SK-N-SH treated with all-trans-retinoic acid at 6 μM for 48 hours (cell line): ENCODE results near the gene CCNL2.

Experiments used
- ATAC-seq: fragments of 200-7000 bp; cut with Tn5 transposase; 3 replicates; pipeline ENCODE4 v1.9.1; 2020; ENCODE audit warnings: mild to moderate bottlenecking, moderate library complexity
- ARNTL ChIP-seq: fragments of 450-650 bp; formaldehyde crosslinking; IDR thresholded peaks from 2 replicates; pipeline ENCODE4 v1.5.0; 2020; ENCODE audit warnings: low read depth, mild to moderate bottlenecking, moderate library complexity, borderline replicate concordance
- BACH2 ChIP-seq: fragments of 250-450 bp; sonication (Bioruptor Pico); IDR thresholded peaks from 2 replicates; pipeline ENCODE4 v1.9.0; 2021; ENCODE audit warnings: mild to moderate bottlenecking, borderline replicate concordance
- CSDC2 ChIP-seq: fragments of 250-450 bp; sonication (Bioruptor Pico); IDR thresholded peaks from 2 replicates; pipeline ENCODE4 v1.5.0; 2020; ENCODE audit warnings: mild to moderate bottlenecking, moderate library complexity
- ESRRG ChIP-seq: fragments of 250-450 bp; sonication (Bioruptor Pico); IDR thresholded peaks from 2 replicates; pipeline ENCODE4 v1.6.1; 2021; ENCODE audit warnings: mild to moderate bottlenecking
- GLIS3 ChIP-seq: fragments of 250-450 bp; sonication (Bioruptor Pico); IDR thresholded peaks from 2 replicates; pipeline ENCODE4 v1.5.0; 2020; ENCODE audit warnings: mild to moderate bottlenecking, moderate library complexity
- ISL1 ChIP-seq: fragments of 250-450 bp; sonication (Bioruptor Pico); IDR thresholded peaks from 2 replicates; pipeline ENCODE4 v2.1.2; 2022; ENCODE audit warnings: mild to moderate bottlenecking, moderate library complexity
- OSR1 ChIP-seq: fragments of 250-450 bp; sonication (Bioruptor Pico); IDR thresholded peaks from 2 replicates; pipeline ENCODE4 v1.8.0; 2022; ENCODE audit warnings: moderate library complexity, mild to moderate bottlenecking, inconsistent platforms
- PPARA ChIP-seq: fragments of 250-450 bp; sonication (Bioruptor Pico); IDR thresholded peaks from 2 replicates; pipeline ENCODE4 v1.5.0; 2020; ENCODE audit warnings: mild to moderate bottlenecking, borderline replicate concordance
- RARB ChIP-seq: fragments of 250-450 bp; sonication (Bioruptor Pico); IDR thresholded peaks from 2 replicates; pipeline ENCODE4 v1.8.0; 2021; ENCODE audit warnings: mild to moderate bottlenecking, moderate library complexity
- SNAI2 ChIP-seq: fragments of 250-450 bp; sonication (Bioruptor Pico); IDR thresholded peaks from 2 replicates; pipeline ENCODE4 v1.5.0; 2020; ENCODE audit warnings: mild to moderate bottlenecking, moderate library complexity
- TCF4 ChIP-seq: fragments of 250-450 bp; sonication (Bioruptor Pico); IDR thresholded peaks from 2 replicates; pipeline ENCODE4 v1.8.0; 2021; ENCODE audit warnings: mild to moderate bottlenecking, moderate library complexity, borderline replicate concordance
- TOX ChIP-seq: fragments of 250-450 bp; sonication (Bioruptor Pico); IDR thresholded peaks from 2 replicates; pipeline ENCODE4 v1.8.0; 2021; ENCODE audit warnings: mild to moderate bottlenecking, moderate library complexity, borderline replicate concordance
- ZC3H10 ChIP-seq: fragments of 250-450 bp; sonication (Bioruptor Pico); IDR thresholded peaks from 2 replicates; pipeline ENCODE4 v1.5.1; 2021; ENCODE audit warnings: mild to moderate bottlenecking, moderate library complexity
- ZFP3 ChIP-seq: fragments of 250-450 bp; sonication (Bioruptor Pico); IDR thresholded peaks from 2 replicates; pipeline ENCODE4 v1.5.0; 2020; ENCODE audit warnings: mild to moderate bottlenecking, moderate library complexity
- ZFP30 ChIP-seq: fragments of 450-650 bp; formaldehyde crosslinking; IDR thresholded peaks from 2 replicates; pipeline ENCODE4 v1.5.0; 2022; ENCODE audit warnings: mild to moderate bottlenecking, moderate library complexity
- ZNF565 ChIP-seq: fragments of 450-650 bp; formaldehyde crosslinking; conservative IDR thresholded peaks from 2 replicates; pipeline ENCODE4 v1.5.0; 2020; ENCODE audit warnings: low read depth, mild to moderate bottlenecking, moderate library complexity
- ZNF70 ChIP-seq: fragments of 450-650 bp; formaldehyde crosslinking; IDR thresholded peaks from 2 replicates; pipeline ENCODE4 v1.5.0; 2020; ENCODE audit warnings: mild to moderate bottlenecking, moderate library complexity
- ZNF8 ChIP-seq: fragments of 450-650 bp; formaldehyde crosslinking; IDR thresholded peaks from 2 replicates; pipeline ENCODE4 v1.5.0; 2020; ENCODE audit warnings: mild to moderate bottlenecking, moderate library complexity
- TF ChIP-seq, protein P1 (sequence below): fragments of 250-450 bp; sonication (Bioruptor Pico); IDR thresholded peaks from 2 replicates; pipeline ENCODE4 v1.5.0; 2020; ENCODE audit warnings: mild to moderate bottlenecking, moderate library complexity
- TF ChIP-seq, protein P2 (sequence below): fragments of 250-450 bp; sonication (Bioruptor Pico); IDR thresholded peaks from 2 replicates; pipeline ENCODE4 v1.8.0; 2020; ENCODE audit warnings: mild to moderate bottlenecking, moderate library complexity, borderline replicate concordance
- TF ChIP-seq, protein P3 (sequence below): fragments of 250-450 bp; sonication (Bioruptor Pico); IDR thresholded peaks from 2 replicates; pipeline ENCODE4 v1.5.1; 2020; ENCODE audit warnings: low read depth, mild to moderate bottlenecking, moderate library complexity
- TF ChIP-seq, protein P4 (sequence below): fragments of 250-450 bp; sonication (Bioruptor Pico); IDR thresholded peaks from 2 replicates; pipeline ENCODE4 v1.8.0; 2021; ENCODE audit warnings: low read depth, mild to moderate bottlenecking, moderate library complexity, borderline replicate concordance
- TF ChIP-seq, protein P5 (sequence below): fragments of 250-450 bp; sonication (Bioruptor Pico); IDR thresholded peaks from 2 replicates; pipeline ENCODE4 v1.5.1; 2021; ENCODE audit warnings: mild to moderate bottlenecking, moderate library complexity

Gene CCNL2

DNA sequence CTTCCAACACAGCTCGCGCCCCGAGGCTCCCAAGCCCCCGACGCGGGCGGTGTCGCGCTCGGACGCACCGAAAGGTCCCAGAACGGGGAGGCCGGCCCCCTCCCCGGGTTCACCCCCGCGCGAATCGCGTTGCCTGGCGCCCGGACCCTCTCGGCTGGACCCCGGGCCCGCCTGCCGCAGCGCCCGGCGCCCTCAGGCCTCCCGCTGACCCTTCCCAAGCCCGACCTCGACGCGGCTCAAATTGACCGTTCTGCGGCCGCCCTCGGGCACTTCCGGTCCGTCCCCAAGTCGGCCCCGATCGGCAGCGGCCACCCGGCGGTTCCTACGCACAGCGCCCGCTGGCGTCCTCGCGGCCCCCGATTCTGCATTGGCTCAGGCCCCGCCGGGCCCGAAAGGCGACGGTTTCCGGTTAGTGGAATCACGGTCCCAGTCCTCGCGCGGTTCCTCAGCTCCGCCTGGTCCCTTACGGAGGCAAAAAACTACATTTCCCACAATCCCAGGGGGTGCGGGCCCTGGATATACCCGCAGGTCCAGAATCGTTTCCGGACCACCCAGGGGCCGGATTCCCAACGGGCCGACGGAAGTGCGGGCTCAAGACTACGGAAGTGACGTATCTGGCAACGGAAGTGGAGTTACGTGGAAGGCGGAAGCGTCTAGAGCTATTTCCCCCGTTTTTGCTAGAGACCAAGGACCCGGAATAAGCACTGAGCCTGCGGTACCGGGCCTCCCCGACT, 24.0 kb downstream of the CCNL2 start, which contains the start of gene AURKAIP1:
TSS of gene AURKAIP1 (minus strand) at position 279 of the 734 bp plus-strand sequence. CDS start 451 bp downstream, outside the sequence.
- peak; percentile 95 for ATAC-seq
- no peak for TF ChIP-seq OSR1 (CRISPR knock-in tag)
- TF ChIP-seq ZC3H10 (CRISPR knock-in tag): no peak
- peak; percentile 10; the same call in 1 of the 2 replicates for TF ChIP-seq ZNF70 (CRISPR knock-in tag)
- no peak for TF ChIP-seq GLIS3 (CRISPR knock-in tag)
- TF ChIP-seq ISL1: no peak
- TF ChIP-seq, protein P1, sequence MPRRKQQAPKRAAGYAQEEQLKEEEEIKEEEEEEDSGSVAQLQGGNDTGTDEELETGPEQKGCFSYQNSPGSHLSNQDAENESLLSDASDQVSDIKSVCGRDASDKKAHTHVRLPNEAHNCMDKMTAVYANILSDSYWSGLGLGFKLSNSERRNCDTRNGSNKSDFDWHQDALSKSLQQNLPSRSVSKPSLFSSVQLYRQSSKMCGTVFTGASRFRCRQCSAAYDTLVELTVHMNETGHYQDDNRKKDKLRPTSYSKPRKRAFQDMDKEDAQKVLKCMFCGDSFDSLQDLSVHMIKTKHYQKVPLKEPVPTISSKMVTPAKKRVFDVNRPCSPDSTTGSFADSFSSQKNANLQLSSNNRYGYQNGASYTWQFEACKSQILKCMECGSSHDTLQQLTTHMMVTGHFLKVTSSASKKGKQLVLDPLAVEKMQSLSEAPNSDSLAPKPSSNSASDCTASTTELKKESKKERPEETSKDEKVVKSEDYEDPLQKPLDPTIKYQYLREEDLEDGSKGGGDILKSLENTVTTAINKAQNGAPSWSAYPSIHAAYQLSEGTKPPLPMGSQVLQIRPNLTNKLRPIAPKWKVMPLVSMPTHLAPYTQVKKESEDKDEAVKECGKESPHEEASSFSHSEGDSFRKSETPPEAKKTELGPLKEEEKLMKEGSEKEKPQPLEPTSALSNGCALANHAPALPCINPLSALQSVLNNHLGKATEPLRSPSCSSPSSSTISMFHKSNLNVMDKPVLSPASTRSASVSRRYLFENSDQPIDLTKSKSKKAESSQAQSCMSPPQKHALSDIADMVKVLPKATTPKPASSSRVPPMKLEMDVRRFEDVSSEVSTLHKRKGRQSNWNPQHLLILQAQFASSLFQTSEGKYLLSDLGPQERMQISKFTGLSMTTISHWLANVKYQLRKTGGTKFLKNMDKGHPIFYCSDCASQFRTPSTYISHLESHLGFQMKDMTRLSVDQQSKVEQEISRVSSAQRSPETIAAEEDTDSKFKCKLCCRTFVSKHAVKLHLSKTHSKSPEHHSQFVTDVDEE (CRISPR knock-in tag): peak; percentile 67
- no peak for TF ChIP-seq ARNTL (CRISPR knock-in tag)
- peak; percentile 80; the same call in 1 of the 2 replicates for TF ChIP-seq ZFP3 (CRISPR knock-in tag)
- TF ChIP-seq, protein P2, sequence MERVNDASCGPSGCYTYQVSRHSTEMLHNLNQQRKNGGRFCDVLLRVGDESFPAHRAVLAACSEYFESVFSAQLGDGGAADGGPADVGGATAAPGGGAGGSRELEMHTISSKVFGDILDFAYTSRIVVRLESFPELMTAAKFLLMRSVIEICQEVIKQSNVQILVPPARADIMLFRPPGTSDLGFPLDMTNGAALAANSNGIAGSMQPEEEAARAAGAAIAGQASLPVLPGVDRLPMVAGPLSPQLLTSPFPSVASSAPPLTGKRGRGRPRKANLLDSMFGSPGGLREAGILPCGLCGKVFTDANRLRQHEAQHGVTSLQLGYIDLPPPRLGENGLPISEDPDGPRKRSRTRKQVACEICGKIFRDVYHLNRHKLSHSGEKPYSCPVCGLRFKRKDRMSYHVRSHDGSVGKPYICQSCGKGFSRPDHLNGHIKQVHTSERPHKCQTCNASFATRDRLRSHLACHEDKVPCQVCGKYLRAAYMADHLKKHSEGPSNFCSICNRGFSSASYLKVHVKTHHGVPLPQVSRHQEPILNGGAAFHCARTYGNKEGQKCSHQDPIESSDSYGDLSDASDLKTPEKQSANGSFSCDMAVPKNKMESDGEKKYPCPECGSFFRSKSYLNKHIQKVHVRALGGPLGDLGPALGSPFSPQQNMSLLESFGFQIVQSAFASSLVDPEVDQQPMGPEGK (CRISPR knock-in tag): peak; percentile 72; the same call in 1 of the 2 replicates
- TF ChIP-seq, protein P3, sequence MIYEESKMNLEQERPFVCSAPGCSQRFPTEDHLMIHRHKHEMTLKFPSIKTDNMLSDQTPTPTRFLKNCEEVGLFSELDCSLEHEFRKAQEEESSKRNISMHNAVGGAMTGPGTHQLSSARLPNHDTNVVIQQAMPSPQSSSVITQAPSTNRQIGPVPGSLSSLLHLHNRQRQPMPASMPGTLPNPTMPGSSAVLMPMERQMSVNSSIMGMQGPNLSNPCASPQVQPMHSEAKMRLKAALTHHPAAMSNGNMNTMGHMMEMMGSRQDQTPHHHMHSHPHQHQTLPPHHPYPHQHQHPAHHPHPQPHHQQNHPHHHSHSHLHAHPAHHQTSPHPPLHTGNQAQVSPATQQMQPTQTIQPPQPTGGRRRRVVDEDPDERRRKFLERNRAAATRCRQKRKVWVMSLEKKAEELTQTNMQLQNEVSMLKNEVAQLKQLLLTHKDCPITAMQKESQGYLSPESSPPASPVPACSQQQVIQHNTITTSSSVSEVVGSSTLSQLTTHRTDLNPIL (CRISPR knock-in tag): no peak
- no peak for TF ChIP-seq ZFP30
- no peak for TF ChIP-seq CSDC2 (CRISPR knock-in tag)
- TF ChIP-seq, protein P4, sequence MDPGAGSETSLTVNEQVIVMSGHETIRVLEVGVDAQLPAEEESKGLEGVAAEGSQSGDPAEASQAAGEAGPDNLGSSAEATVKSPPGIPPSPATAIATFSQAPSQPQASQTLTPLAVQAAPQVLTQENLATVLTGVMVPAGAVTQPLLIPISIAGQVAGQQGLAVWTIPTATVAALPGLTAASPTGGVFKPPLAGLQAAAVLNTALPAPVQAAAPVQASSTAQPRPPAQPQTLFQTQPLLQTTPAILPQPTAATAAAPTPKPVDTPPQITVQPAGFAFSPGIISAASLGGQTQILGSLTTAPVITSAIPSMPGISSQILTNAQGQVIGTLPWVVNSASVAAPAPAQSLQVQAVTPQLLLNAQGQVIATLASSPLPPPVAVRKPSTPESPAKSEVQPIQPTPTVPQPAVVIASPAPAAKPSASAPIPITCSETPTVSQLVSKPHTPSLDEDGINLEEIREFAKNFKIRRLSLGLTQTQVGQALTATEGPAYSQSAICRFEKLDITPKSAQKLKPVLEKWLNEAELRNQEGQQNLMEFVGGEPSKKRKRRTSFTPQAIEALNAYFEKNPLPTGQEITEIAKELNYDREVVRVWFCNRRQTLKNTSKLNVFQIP (CRISPR knock-in tag): peak; percentile 88; the same call in 1 of the 2 replicates
- TF ChIP-seq BACH2: no peak
- peak; percentile 62; the same call in 1 of the 2 replicates for TF ChIP-seq ZNF8
- no peak for TF ChIP-seq TCF4 (CRISPR knock-in tag)
- TF ChIP-seq TOX (CRISPR knock-in tag): no peak
- no peak for TF ChIP-seq SNAI2 (CRISPR knock-in tag)
- TF ChIP-seq, protein P5, sequence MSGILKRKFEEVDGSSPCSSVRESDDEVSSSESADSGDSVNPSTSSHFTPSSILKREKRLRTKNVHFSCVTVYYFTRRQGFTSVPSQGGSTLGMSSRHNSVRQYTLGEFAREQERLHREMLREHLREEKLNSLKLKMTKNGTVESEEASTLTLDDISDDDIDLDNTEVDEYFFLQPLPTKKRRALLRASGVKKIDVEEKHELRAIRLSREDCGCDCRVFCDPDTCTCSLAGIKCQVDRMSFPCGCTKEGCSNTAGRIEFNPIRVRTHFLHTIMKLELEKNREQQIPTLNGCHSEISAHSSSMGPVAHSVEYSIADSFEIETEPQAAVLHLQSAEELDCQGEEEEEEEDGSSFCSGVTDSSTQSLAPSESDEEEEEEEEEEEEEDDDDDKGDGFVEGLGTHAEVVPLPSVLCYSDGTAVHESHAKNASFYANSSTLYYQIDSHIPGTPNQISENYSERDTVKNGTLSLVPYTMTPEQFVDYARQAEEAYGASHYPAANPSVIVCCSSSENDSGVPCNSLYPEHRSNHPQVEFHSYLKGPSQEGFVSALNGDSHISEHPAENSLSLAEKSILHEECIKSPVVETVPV (CRISPR knock-in tag): no peak
- TF ChIP-seq ZNF565 (CRISPR knock-in tag): no peak
- TF ChIP-seq PPARA (CRISPR knock-in tag): no peak
- TF ChIP-seq ESRRG: no peak
- TF ChIP-seq RARB (CRISPR knock-in tag): no peak; the same call in 1 of the 2 replicates

DNA sequence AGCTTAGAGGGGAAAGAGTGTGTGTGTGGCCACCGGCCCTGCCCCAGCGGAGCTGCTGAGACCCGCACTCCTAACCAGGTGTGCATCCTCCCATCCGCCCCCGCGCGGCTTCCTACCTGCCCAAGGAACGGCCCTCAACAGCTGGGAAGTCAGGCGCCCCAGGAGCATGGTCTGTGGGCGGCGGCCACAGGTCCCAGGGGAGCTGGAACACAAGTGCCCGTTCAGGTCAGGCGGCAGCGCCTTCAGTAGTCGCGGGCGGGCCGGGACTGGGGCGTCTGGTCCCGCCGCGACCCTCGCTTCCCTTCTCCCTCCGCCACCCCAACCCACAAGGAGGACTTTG, 24.6 kb downstream of the CCNL2 start:
- peak; percentile 1; the same call in 2 of the 3 replicates for ATAC-seq
- no peak for TF ChIP-seq ZNF70 (CRISPR knock-in tag)
- no peak for TF ChIP-seq ZFP3 (CRISPR knock-in tag)
- TF ChIP-seq TOX (CRISPR knock-in tag): no peak
- TF ChIP-seq, protein P1 (CRISPR knock-in tag): no peak
- no peak for TF ChIP-seq TCF4 (CRISPR knock-in tag)
- TF ChIP-seq, protein P5 (CRISPR knock-in tag): no peak
- TF ChIP-seq SNAI2 (CRISPR knock-in tag): no peak
- no peak for TF ChIP-seq BACH2
- no peak for TF ChIP-seq ISL1
- no peak for TF ChIP-seq OSR1 (CRISPR knock-in tag)
- no peak for TF ChIP-seq ESRRG
- TF ChIP-seq ARNTL (CRISPR knock-in tag): no peak
- TF ChIP-seq ZFP30: no peak
